Mesothelial cell of epicardium (in vitro differentiated cells): ENCODE measurements around the gene GRIA3. TPM values are rescaled to one million over a fixed set of nuclear protein-coding genes. Genes with fewer than 3 reads are reported as not detected.

Experiments used
- DNase-seq, 2 experiments: peaks; one replicate each; pipeline ENCODE4 v3.0.0; 2021; ENCODE audit warnings: low spot score in 2 of 2; ENCODE audit not compliant: unreplicated experiment in 2 of 2
- H3K27ac Mint-ChIP-seq: 2 replicates; pipeline ENCODE4 v1.8.0; 2021; ENCODE audit warnings: mixed read lengths
- H3K27me3 Mint-ChIP-seq: 2 replicates; pipeline ENCODE4 v1.8.0; 2021; ENCODE audit warnings: low read depth, mixed read lengths
- H3K36me3 Mint-ChIP-seq: 2 replicates; pipeline ENCODE4 v1.8.0; 2021; ENCODE audit warnings: mixed read lengths
- H3K4me1 Mint-ChIP-seq: 2 replicates; pipeline ENCODE4 v1.8.0; 2021; ENCODE audit warnings: mixed read lengths
- H3K4me3 Mint-ChIP-seq: 2 replicates; pipeline ENCODE4 v1.8.0; 2021; ENCODE audit warnings: mild to moderate bottlenecking, moderate library complexity, mixed read lengths
- H3K9me3 Mint-ChIP-seq: 2 replicates; pipeline ENCODE4 v1.8.0; 2021; ENCODE audit warnings: mixed read lengths
- CTCF ChIP-seq: fragments of 200-600 bp; sonication (generic); IDR thresholded peaks from one replicate; pipeline ENCODE4 v1.5.0; 2021; ENCODE audit warnings: antibody characterized with exemption; ENCODE audit not compliant: unreplicated experiment
- total RNA-seq: library from RNA; stranded (reverse); gene quantifications from 3 replicates; pipeline ENCODE4 v1.2.1, GENCODE V29; 2021

GRIA3 gene
- total RNA-seq, 1 donor from 2014 or later: 1.9 TPM

GRCh38 chrX:123455693-123456092 lies 271.6 kb downstream of the GRIA3 start:
- H3K27ac Mint-ChIP-seq: no peak overlapping the region
- no peak for TF ChIP-seq CTCF
- no peaks in the 10 kb centered on the region for H3K4me1 Mint-ChIP-seq
- no peaks in the 10 kb centered on the region for H3K36me3 Mint-ChIP-seq
- DNase-seq: no peak
- no peak overlapping the region for H3K4me3 Mint-ChIP-seq
- H3K27me3 Mint-ChIP-seq: no peaks in the 10 kb centered on the region
- peaks cover 9% of the 10 kb centered on the region for H3K9me3 Mint-ChIP-seq

GRCh38 chrX:123464709-123465108 lies 280.6 kb downstream of the GRIA3 start:
- Mint-ChIP-seq H3K27me3 (no peaks in the 10 kb centered on the region), H3K4me3 (no peak overlapping the region), H3K27ac (no peak overlapping the region), H3K4me1 (peaks cover 3% of the 10 kb centered on the region), H3K9me3 (peaks cover 33% of the 10 kb centered on the region), H3K36me3 (no peaks in the 10 kb centered on the region)
- no peak for TF ChIP-seq CTCF
- no peak for DNase-seq

- Mint-ChIP-seq H3K4me3 (no peak overlapping the region), H3K27me3 (peaks cover 3% of the 10 kb centered on the region), H3K27ac (no peak overlapping the region), H3K4me1 (peaks cover 3% of the 10 kb centered on the region), H3K9me3 (peaks cover 23% of the 10 kb centered on the region), H3K36me3 (no peaks in the 10 kb centered on the region)
- TF ChIP-seq CTCF: no peak
- DNase-seq: no peak
These were observed 284.4 kb downstream of the GRIA3 start for GRCh38 chrX:123468481-123468880.

- Mint-ChIP-seq H3K36me3 (no peaks in the 10 kb centered on the region), H3K4me1 (peaks cover 8% of the 10 kb centered on the region), H3K27me3 (peaks cover 3% of the 10 kb centered on the region), H3K27ac (no peak overlapping the region), H3K9me3 (peaks cover 25% of the 10 kb centered on the region), H3K4me3 (no peak overlapping the region)
- no peak for TF ChIP-seq CTCF
- DNase-seq: no peak
These were observed 291.1 kb downstream of the GRIA3 start for GRCh38 chrX:123475068-123475724.

GRCh38 chrX:123476611-123477219 lies 292.6 kb downstream of the GRIA3 start:
- H3K36me3 Mint-ChIP-seq: no peaks in the 10 kb centered on the region
- H3K4me1 Mint-ChIP-seq: peaks cover 8% of the 10 kb centered on the region
- H3K9me3 Mint-ChIP-seq: peaks cover 28% of the 10 kb centered on the region
- H3K27ac Mint-ChIP-seq: no peak overlapping the region
- no peak for TF ChIP-seq CTCF
- no peaks in the 10 kb centered on the region for H3K27me3 Mint-ChIP-seq
- DNase-seq: no peak
- no peak overlapping the region for H3K4me3 Mint-ChIP-seq
